ENCODE measurements around the gene LYRM1.
"Not testable (repeated sequence)": the region's sequence is repeated elsewhere in the genome, so short reads cannot be mapped to it uniquely, and the experiment has no call there.

DNA sequence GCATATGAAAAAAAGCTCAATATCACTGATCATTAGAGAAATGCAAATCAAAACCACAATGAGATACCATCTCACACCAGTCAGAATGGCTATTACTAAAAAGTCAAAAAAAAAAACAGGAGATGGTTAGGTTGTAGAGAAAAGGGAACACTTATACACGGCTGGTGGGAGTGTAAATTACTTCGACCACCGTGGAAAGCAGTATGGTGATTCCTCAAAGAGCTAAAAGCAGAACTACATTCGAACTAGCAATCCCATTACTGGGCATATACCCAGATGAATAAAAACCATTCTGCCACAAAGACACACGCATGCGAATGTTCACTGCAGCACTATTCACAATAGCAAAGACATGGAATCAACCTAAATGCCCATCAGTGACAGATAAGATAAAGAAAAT lies 36.2 kb upstream of the LYRM1 start:
- TF ChIP-seq CHD2 (IDR thresholded peaks at IDR 0.05; ENCODE audit: low read length, partially characterized antibody); RCOR1 (IDR thresholded peaks at IDR 0.05; ENCODE audit: low read length): not testable (repeated sequence)
